GM23248 (cell line): Measurements from ENCODE around the gene AMFR.

Source experiments
- EZH2 ChIP-seq: fragments of 200-600 bp; sonication (generic); IDR thresholded peaks from 2 replicates; pipeline ENCODE4 v1.6.1; 2018; ENCODE audit warnings: antibody characterized with exemption, mild to moderate bottlenecking; ENCODE audit not compliant: insufficient read depth, poor library complexity, severe bottlenecking
- EZH2phosphoT487 ChIP-seq: fragments of 200-600 bp; sonication (generic); IDR thresholded peaks from 2 replicates; pipeline ENCODE4 v1.6.1; 2018; ENCODE audit warnings: antibody characterized with exemption, moderate library complexity, mild to moderate bottlenecking, low read depth; ENCODE audit not compliant: insufficient read depth

DNA sequence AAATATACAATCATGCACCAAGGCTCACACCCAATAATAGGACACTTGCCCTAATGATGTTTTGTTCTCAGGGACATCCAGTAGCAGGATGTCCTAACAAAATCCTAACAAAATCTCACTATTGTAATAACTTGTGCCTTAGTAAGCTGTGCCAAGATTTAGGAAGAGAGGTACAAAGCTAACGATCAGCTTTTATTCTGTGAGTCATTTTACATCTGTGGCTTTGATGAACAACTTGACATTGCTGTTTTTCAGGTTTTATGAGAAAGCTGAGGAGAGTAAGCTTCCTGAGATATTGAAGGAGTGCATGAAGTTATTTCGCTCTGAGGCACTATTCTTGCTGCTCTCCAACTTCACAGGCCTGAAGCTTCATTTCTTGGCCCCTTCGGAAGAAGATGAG, 44.9 kb upstream of the AMFR start:
- TF ChIP-seq EZH2 (no peak), EZH2phosphoT487 (no peak)
